RWPE2 (cell line): ENCODE results near the gene ANKRD31.
"Not testable (repeated sequence)": the region's sequence is repeated elsewhere in the genome, so short reads cannot be mapped to it uniquely, and the experiment has no call there.

Experiments used
- ATAC-seq: fragments of 200-7000 bp; cut with Tn5 transposase; 3 replicates; pipeline ENCODE4 v1.9.1; 2021; ENCODE audit warnings: low read depth
- DNase-seq: peaks from one replicate; pipeline ENCODE4 v3.0.0-alpha.2; 2020; ENCODE audit warnings: low spot score
- H3K27ac ChIP-seq: fragments of 450-650 bp; 2 replicates; pipeline ENCODE4 v1.5.1; 2017; ENCODE audit warnings: mild to moderate bottlenecking; ENCODE audit not compliant: poor library complexity, severe bottlenecking
- H3K27me3 ChIP-seq: fragments of 250-450 bp; sonication (Bioruptor Pico); 2 replicates; pipeline ENCODE4 v1.5.1; 2021; ENCODE audit warnings: mild to moderate bottlenecking, moderate library complexity; ENCODE audit not compliant: insufficient read depth, poor library complexity, severe bottlenecking
- H3K36me3 ChIP-seq: fragments of 250-450 bp; sonication (Bioruptor Pico); 2 replicates; pipeline ENCODE4 v1.5.1; 2020; ENCODE audit warnings: low read depth, mild to moderate bottlenecking, moderate library complexity
- H3K4me1 ChIP-seq: fragments of 250-450 bp; sonication (Bioruptor Pico); 2 replicates; pipeline ENCODE4 v1.5.1; 2021; ENCODE audit warnings: mild to moderate bottlenecking, moderate library complexity; ENCODE audit not compliant: insufficient read depth, poor library complexity, severe bottlenecking
- H3K4me3 ChIP-seq: fragments of 250-450 bp; sonication (Bioruptor Pico); 2 replicates; pipeline ENCODE4 v1.5.1; 2021; ENCODE audit warnings: mild to moderate bottlenecking, moderate library complexity; ENCODE audit not compliant: severe bottlenecking
- H3K9me3 ChIP-seq: fragments of 250-450 bp; sonication (Bioruptor Pico); 2 replicates; pipeline ENCODE4 v1.5.1; 2021; ENCODE audit warnings: mild to moderate bottlenecking, moderate library complexity; ENCODE audit not compliant: severe bottlenecking
- CTCF ChIP-seq: fragments of 450-650 bp; IDR thresholded peaks from one replicate; pipeline ENCODE4 v1.5.1; 2017; ENCODE audit warnings: mild to moderate bottlenecking, moderate library complexity; ENCODE audit not compliant: poor library complexity, severe bottlenecking

ANKRD31 gene

GRCh38 chr5:75167345-75167744 lies 69.3 kb downstream of the ANKRD31 start:
- Histone ChIP-seq H3K27ac (no peak overlapping the region), H3K36me3 (no peaks in the 10 kb centered on the region), H3K4me1 (no peaks in the 10 kb centered on the region), H3K9me3 (no peaks in the 10 kb centered on the region), H3K27me3 (no peaks in the 10 kb centered on the region), H3K4me3 (no peak overlapping the region)
- DNase-seq (no peak), ATAC-seq (peak; percentile 46; the same call in 1 of the 3 replicates)
- TF ChIP-seq CTCF = no peak

- not testable (repeated sequence) for DNase-seq, ATAC-seq, H3K4me1 ChIP-seq, H3K27me3 ChIP-seq, H3K36me3 ChIP-seq, H3K4me3 ChIP-seq, H3K27ac ChIP-seq, H3K9me3 ChIP-seq
Observed at GRCh38 chr5:75161508-75161907, 75.2 kb downstream of the ANKRD31 start.

- H3K36me3 ChIP-seq = no peaks in the 10 kb centered on the region
- DNase-seq (no peak), ATAC-seq (no peak)
- no peak overlapping the region for H3K27ac ChIP-seq
- H3K27me3 ChIP-seq = no peaks in the 10 kb centered on the region
- no peak overlapping the region for H3K4me3 ChIP-seq
- H3K9me3 ChIP-seq = peaks cover 8% of the 10 kb centered on the region
- peaks cover 15% of the 10 kb centered on the region for H3K4me1 ChIP-seq
- TF ChIP-seq CTCF = peak; percentile 40
Observed at GRCh38 chr5:75156585-75156984, 80.1 kb downstream of the ANKRD31 start.

GRCh38 chr5:75152860-75153259 lies 83.8 kb downstream of the ANKRD31 start:
- ATAC-seq (peak; percentile 96), DNase-seq (no peak)
- H3K9me3 ChIP-seq = no peaks in the 10 kb centered on the region
- H3K27ac ChIP-seq = peak overlapping the region; percentile 50
- no peaks in the 10 kb centered on the region for H3K27me3 ChIP-seq
- peaks cover 15% of the 10 kb centered on the region for H3K4me1 ChIP-seq
- no peak for TF ChIP-seq CTCF
- H3K36me3 ChIP-seq = no peaks in the 10 kb centered on the region
- H3K4me3 ChIP-seq = no peak overlapping the region

GRCh38 chr5:75148051-75148450 lies 88.6 kb downstream of the ANKRD31 start:
- no peaks in the 10 kb centered on the region for H3K36me3 ChIP-seq
- no peak overlapping the region for H3K27ac ChIP-seq
- ATAC-seq = no peak
- H3K4me1 ChIP-seq = peaks cover 6% of the 10 kb centered on the region
- H3K9me3 ChIP-seq = no peaks in the 10 kb centered on the region
- no peak for DNase-seq
- no peaks in the 10 kb centered on the region for H3K27me3 ChIP-seq
- H3K4me3 ChIP-seq = no peak overlapping the region
- no peak for TF ChIP-seq CTCF
